Body of pancreas (tissue), 4 donors: ENCODE data around the gene TXK. TPM values are rescaled to one million over a fixed set of nuclear protein-coding genes. Genes with fewer than 3 reads are reported as not detected.

Experiments
- ATAC-seq: fragments of 150-250 bp; one replicate; pipeline ENCODE4 v1.9.1; 2016
- DNase-seq, 4 donors: peaks; one replicate each; pipeline ENCODE4 v3.0.0-alpha.2; 2019
- H3K27ac ChIP-seq, 4 donors: fragments of 200-600 bp; sonication (generic); 1 replicate in 3 of 4; 2 replicates in 1 of 4; pipeline versions ENCODE4 v1.5.1 to v1.6.1; 2016 to 2019; ENCODE audit warnings: mild to moderate bottlenecking in 1 of 4, mixed read lengths in 1 of 4, moderate library complexity in 1 of 4
- H3K27me3 ChIP-seq, 2 donors: fragments of 200-600 bp; sonication (generic); one replicate each; pipeline ENCODE4 v1.6.0; 2016; ENCODE audit warnings: mild to moderate bottlenecking in 1 of 2
- H3K36me3 ChIP-seq, 2 donors: fragments of 200-600 bp; sonication (generic); replicated peaks in 1 of 2; 2 replicates each; pipeline ENCODE4 v1.5.1; 2016; ENCODE audit warnings: low read depth in 2 of 2; ENCODE audit not compliant: insufficient read depth in 1 of 2
- H3K4me1 ChIP-seq: fragments of 200-600 bp; sonication (generic); one replicate; pipeline ENCODE4 v1.6.0; 2016
- H3K4me3 ChIP-seq, 2 donors: fragments of 200-600 bp; sonication (generic); 1 replicate in 1 of 2; 2 replicates in 1 of 2; pipeline ENCODE4 v1.5.1; 2016 to 2019
- H3K9me3 ChIP-seq, 3 donors: fragments of 200-600 bp; sonication (generic); 1 replicate in 2 of 3; 2 replicates in 1 of 3; pipeline ENCODE4 v1.5.1; 2016
- POLR2A ChIP-seq, 3 donors: fragments of 450-650 bp; IDR thresholded peaks; one replicate each; pipeline ENCODE4 v1.6.1; 2016; ENCODE audit warnings: antibody characterized with exemption in 3 of 3, mild to moderate bottlenecking in 2 of 3
- WGBS, 2 donors: methylation state at CpG; one replicate each; pipeline ENCODE4 v1.1.5; 2017; 5-methylcytosine and 5-hydroxymethylcytosine counted together
- intact Hi-C: fragments of 100-400 bp; cut with DNase I; formaldehyde crosslinking; loops from one replicate; pipeline ENCODE4 v1.15.1; 2023
- total RNA-seq, 2 donors: library from RNA; depleted of rRNA; stranded (reverse); fragments of >200 nt; gene quantifications; one replicate each; pipeline ENCODE4 v1.1.0, GENCODE V29; 2016
- TF ChIP-seq, protein P1 (sequence below), 7 experiments: fragments of 450-650 bp in 4 of 7; fragments of 200-600 bp in 3 of 7; sonication (generic) in 3 of 7; IDR thresholded peaks; one replicate each; pipeline ENCODE4 v1.5.1; 2016 to 2019; ENCODE audit warnings: antibody characterized with exemption in 7 of 7

The TXK gene
- total RNA-seq, 2 donors from 2014 or later, result 0.66 to 1.3 TPM

DNA sequence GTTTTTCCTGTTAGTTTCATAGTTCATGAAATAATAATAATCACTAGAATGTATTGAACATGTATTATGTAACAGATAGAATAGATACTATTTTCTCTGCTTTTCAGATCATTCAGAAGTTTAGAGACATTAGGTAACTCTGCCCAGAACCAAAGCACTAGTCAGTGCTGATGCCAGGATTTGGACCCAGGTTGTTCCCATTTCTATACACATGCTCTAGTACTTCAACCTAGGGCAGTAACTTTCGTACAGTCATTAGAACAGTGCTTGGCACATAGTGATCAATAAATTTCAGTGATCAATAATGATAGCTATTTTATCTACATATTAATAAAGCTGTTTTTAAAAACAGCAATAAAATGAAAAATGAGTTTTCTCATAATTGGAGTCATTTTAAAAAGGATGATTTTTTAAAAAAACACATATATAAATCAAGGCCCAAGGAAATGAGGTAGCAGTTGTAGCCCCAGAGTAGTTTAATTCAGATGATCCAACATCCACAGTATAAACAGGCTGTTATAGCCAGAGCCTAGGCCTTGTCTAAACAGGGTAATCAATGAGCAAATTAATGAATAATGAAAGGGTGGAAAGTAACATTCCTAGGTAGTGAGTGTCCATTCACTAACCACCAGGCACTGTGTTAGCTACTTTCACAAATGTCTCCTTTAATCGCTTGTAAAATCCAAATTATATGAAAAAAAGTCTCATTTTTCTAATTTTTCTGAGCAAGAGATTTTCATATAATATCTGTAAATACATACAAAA lies 25.6 kb downstream of the TXK start:
- H3K27ac ChIP-seq, result peak overlapping the region in 2 of 4 donors; percentile 48 to 52
- intact Hi-C loops, result no loop called here
- ATAC-seq (peak; percentile 92), DNase-seq (no peak)
- WGBS, 2 donors, result 67 to 71% methylated on average over 2 of the region's 2 CpGs
- H3K9me3 ChIP-seq, result no peaks in the 10 kb centered on the region
- H3K27me3 ChIP-seq, result no peaks in the 10 kb centered on the region
- peaks cover 8% of the 10 kb centered on the region for H3K4me1 ChIP-seq
- H3K36me3 ChIP-seq, result no peaks in the 10 kb centered on the region
- TF ChIP-seq, protein P1, sequence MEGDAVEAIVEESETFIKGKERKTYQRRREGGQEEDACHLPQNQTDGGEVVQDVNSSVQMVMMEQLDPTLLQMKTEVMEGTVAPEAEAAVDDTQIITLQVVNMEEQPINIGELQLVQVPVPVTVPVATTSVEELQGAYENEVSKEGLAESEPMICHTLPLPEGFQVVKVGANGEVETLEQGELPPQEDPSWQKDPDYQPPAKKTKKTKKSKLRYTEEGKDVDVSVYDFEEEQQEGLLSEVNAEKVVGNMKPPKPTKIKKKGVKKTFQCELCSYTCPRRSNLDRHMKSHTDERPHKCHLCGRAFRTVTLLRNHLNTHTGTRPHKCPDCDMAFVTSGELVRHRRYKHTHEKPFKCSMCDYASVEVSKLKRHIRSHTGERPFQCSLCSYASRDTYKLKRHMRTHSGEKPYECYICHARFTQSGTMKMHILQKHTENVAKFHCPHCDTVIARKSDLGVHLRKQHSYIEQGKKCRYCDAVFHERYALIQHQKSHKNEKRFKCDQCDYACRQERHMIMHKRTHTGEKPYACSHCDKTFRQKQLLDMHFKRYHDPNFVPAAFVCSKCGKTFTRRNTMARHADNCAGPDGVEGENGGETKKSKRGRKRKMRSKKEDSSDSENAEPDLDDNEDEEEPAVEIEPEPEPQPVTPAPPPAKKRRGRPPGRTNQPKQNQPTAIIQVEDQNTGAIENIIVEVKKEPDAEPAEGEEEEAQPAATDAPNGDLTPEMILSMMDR (IDR thresholded peaks at IDR 0.05), result no peak
- no peak for TF ChIP-seq POLR2A (IDR thresholded peaks at IDR 0.05)
- H3K4me3 ChIP-seq, result no peak overlapping the region

DNA sequence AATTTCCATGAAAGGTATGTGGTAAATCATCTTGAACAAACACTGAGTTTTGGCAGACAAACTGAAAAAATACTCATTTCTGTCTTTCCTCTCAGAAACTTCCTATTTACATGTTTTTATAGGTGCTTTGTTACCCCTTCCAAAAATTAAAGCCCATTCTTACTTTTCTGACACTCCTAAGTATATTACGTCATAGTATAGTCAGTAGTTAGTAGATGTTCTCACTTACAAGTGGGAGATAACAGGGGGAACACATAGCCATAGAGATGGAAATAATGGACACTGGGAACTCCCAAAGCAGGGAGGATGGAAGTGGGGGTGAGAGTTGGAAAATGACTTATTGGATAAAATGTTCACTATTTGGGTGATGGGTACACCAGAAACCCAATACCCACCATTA lies 28.8 kb downstream of the TXK start:
- Histone ChIP-seq H3K4me3 (no peak overlapping the region), H3K4me1 (peaks cover 8% of the 10 kb centered on the region), H3K36me3 (no peaks in the 10 kb centered on the region), H3K9me3 (no peaks in the 10 kb centered on the region), H3K27me3 (no peaks in the 10 kb centered on the region), H3K27ac (no peak overlapping the region)
- ATAC-seq (no peak), DNase-seq (no peak)
- intact Hi-C loops, result no loop called here
- TF ChIP-seq POLR2A (IDR thresholded peaks at IDR 0.05), result no peak
- TF ChIP-seq, protein P1 (IDR thresholded peaks at IDR 0.05), result no peak
- WGBS, 2 donors, result 39 to 86% methylated on average over 1 of the region's 1 CpG

DNA sequence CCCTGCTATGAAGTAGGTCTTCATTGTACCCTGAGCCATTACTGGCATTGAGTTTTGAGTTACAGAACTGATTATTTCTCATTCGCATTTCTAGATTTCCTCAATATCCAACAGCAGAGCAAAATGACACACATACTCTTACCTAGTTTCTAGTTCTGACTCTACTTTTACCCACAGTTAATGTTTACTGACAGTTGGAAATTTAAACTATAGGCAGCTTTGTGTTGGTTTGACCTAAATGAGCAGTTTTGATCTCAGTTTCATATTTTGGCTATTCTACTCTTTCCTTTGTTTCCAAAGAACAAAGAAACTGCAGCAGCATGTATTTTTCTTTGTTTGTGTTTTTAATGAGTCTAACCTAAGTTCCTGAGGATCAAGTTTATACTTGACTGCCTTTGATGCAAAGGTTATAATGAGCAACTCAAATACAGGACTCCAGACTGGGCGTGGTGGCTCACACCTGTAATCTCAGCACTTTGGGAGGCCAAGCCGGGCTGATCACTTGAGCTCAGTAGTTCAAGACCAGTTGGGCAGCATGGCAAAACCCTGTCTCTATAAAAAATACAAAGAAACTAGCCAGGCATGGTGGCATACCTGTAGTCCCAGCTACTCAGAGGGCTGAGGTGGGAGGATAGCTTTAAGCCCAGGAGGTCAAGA lies 30.4 kb downstream of the TXK start:
- intact Hi-C loops, result no loop called here

DNA sequence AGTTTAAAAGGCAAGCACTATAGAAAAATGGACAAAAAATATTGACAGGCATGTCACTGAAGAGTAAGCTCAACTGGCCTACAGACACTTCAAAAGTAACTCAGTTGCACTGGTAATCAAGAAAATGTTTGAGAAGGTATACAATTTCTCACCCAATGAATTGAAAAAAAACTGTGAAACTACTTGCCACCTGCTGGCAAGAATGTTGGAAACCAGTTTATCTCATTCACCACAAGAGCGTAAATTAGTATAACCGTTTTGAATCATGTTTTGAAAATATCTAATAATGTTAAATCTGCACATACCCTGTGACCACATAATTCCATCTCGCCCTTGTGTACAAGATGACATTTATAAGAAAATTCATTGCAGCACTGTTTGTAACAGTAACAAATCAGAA lies 31.7 kb downstream of the TXK start:
- ATAC-seq (no peak), DNase-seq (no peak)
- H3K9me3 ChIP-seq, result no peaks in the 10 kb centered on the region
- H3K27me3 ChIP-seq, result no peaks in the 10 kb centered on the region
- H3K4me1 ChIP-seq, result no peaks in the 10 kb centered on the region
- no peak overlapping the region for H3K27ac ChIP-seq
- TF ChIP-seq, protein P1 (IDR thresholded peaks at IDR 0.05), result peak in 1 of 7 experiments; percentile 11
- TF ChIP-seq POLR2A (IDR thresholded peaks at IDR 0.05), result no peak
- intact Hi-C loops, result no loop called here
- 62 to 67% methylated on average over 3 of the region's 3 CpGs for WGBS, 2 donors
- H3K4me3 ChIP-seq, result no peak overlapping the region
- no peaks in the 10 kb centered on the region for H3K36me3 ChIP-seq

More for the DNA sequence above, 30.4 kb downstream of the TXK start:
- WGBS, 2 donors, result 81 to 94% methylated on average over 3 of the region's 3 CpGs
- H3K4me1 ChIP-seq, result peaks cover 5% of the 10 kb centered on the region
- no peak for DNase-seq
- no peak for TF ChIP-seq POLR2A (IDR thresholded peaks at IDR 0.05)
- TF ChIP-seq, protein P1 (IDR thresholded peaks at IDR 0.05), result no peak
- no peaks in the 10 kb centered on the region for H3K9me3 ChIP-seq
- no peaks in the 10 kb centered on the region for H3K36me3 ChIP-seq
- no peak for ATAC-seq
- no peak overlapping the region for H3K4me3 ChIP-seq
- H3K27me3 ChIP-seq, result no peaks in the 10 kb centered on the region
- no peak overlapping the region for H3K27ac ChIP-seq
